Measurements from ENCODE around the gene SNAPC5. TPM values are rescaled to one million over a fixed set of nuclear protein-coding genes. Genes with fewer than 3 reads are reported as not detected.
"Not testable (repeated sequence)": the region's sequence is repeated elsewhere in the genome, so short reads cannot be mapped to it uniquely, and the experiment has no call there.

SNAPC5 gene
- polyA plus RNA-seq, 1 experiment, result 31.3 TPM

DNA sequence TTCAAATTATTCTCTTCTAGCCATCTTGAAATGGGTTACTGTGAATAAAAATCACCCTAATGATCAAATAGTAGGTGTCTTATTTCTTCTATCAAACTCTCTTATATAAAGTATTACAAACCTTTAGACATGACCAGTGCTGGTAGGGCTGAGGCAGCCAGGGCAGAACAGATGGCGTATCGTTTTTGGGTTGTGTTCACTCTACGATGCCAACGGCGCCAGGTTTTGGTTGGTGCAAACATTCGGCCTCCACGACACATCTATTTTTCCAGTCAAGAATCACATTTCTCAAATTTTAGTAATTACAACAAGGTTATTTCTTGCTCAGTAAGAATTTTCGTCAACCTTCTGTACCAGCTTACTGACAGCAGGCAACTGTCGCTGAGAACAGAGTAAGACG is 4.9 kb upstream of the SNAPC5 start:
- H3K4me3 ChIP-seq (ENCODE audit: low read depth, low read length), result peak overlapping the region; percentile 97
- ChIA-PET POLR2A (no interaction called here), CTCF (no interaction called here)
- no peaks in the 10 kb centered on the region for H3K27me3 ChIP-seq (ENCODE audit: control insufficient read depth, insufficient read depth, low read length)
- TF ChIP-seq CTCF (IDR thresholded peaks at IDR 0.05; ENCODE audit: low read depth, low read length), result no peak
- H3K27ac ChIP-seq (ENCODE audit: low read depth, low read length), result no peak overlapping the region
- H3K9me3 ChIP-seq (ENCODE audit: control insufficient read depth, insufficient read depth, low read length), result no peaks in the 10 kb centered on the region
- DNase-seq (ENCODE audit: low read depth, low spot score), result no peak

- H3K9me3 ChIP-seq (ENCODE audit: control insufficient read depth, insufficient read depth, low read length); H3K27me3 ChIP-seq (ENCODE audit: control insufficient read depth, insufficient read depth, low read length); POLR2A ChIA-PET; H3K4me3 ChIP-seq (ENCODE audit: low read depth, low read length); H3K27ac ChIP-seq (ENCODE audit: low read depth, low read length); DNase-seq (ENCODE audit: low read depth, low spot score): not testable (repeated sequence)
- CTCF ChIA-PET, result interaction anchor here (1.1 kb wide), 1 partner anchor 114 kb away, joined by 6 read pairs; the partner anchor contains the start of gene MAP2K1
Observed at GRCh38 chr15:66500346-66500745, 2.8 kb upstream of the SNAPC5 start.

DNA sequence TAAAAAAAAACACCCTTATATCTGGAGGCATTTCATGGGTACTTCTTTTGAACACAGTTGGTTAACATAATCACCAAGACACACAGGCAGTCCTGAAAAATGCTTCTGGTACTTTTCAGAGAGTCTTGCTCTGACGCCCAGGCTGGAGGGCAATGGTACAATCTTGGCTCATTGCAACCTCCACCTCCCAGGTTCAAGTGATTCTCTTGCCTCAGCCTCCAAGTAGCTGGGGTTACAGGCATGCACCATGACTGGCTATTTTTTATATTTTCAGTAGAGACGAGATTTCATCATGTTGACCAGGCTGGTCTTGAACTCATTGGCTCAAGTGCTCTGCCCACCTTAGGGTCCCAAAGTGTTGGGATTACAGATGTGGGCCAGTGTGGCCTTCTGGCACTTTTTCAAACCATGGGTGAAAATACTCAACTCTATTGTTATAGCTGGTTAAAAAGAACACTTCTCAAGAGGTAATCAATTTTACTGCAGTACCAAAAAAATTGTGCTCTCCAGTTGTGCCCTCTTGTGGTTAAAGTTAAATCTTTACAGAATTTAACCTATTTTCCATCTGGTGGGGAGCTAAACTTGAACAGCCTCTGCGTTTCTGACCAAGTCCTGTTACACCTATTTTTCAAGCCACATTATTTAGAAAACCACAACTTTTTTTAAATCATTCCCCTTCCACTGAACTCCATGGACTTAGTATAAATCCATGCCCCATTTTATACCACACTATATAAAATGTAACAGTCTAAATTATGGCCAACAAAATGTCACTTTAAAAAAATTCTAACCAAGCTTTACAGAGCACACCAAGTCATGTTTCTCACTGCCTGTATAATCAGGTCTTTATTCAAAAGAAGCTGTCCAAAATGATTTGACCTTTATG is 1.2 kb upstream of the SNAPC5 start:
- CTCF ChIA-PET, result interaction anchor here (0.6 to 3.8 kb wide), 34 partner anchors 8 to 1604 kb away, joined by 3 to 44 read pairs (median 4); partner anchors contain the start of genes LCTL, MAP2K1 and TIPIN
- Histone ChIP-seq H3K9me3 (ENCODE audit: control insufficient read depth, insufficient read depth, low read length) (no peaks in the 10 kb centered on the region), H3K27me3 (ENCODE audit: control insufficient read depth, insufficient read depth, low read length) (no peaks in the 10 kb centered on the region), H3K27ac (ENCODE audit: low read depth, low read length) (peak overlapping the region; percentile 63), H3K4me3 (ENCODE audit: low read depth, low read length) (no peak overlapping the region)
- POLR2A ChIA-PET, result interaction anchor here (0.8 to 3.5 kb wide), 3 partner anchors 39 to 112 kb away, joined by 3 to 20 read pairs (median 3); partner anchors contain the start of gene MAP2K1
- peak; percentile 57 for TF ChIP-seq CTCF (IDR thresholded peaks at IDR 0.05; ENCODE audit: low read depth, low read length)
- no peak for DNase-seq (ENCODE audit: low read depth, low spot score)

DNA sequence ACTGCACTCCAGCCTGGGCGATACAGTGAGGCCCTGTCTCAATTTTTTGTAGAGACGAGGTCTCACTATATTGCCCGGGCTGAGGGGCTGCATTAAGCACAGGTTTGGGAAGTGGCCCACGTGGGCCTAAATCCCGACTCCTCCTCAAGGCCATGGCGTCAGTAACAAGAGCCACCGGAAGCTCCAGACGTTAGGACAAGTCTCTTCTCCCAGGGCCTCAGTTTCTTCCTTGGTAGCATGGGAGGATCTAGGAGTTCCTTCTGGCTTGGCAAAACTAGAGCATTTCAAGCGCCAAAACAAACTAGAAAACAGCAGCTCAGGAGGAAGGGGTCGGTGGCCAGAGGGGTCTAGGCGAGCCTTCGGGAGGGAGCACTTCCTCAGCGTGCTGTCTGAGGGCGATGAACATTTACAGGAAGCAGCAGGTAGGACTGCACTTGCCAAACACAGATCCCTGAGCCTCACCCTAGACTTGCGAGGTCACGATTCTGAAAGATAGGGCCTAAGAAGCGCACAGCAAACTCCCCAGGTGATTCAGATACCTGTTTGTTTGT is 536 bp downstream of the SNAPC5 start:
- Histone ChIP-seq H3K27ac (ENCODE audit: low read depth, low read length) (peak overlapping the region; percentile 47), H3K27me3 (ENCODE audit: control insufficient read depth, insufficient read depth, low read length) (no peaks in the 10 kb centered on the region), H3K4me3 (ENCODE audit: low read depth, low read length) (peak overlapping the region; percentile 97), H3K9me3 (ENCODE audit: control insufficient read depth, insufficient read depth, low read length) (no peaks in the 10 kb centered on the region)
- DNase-seq (ENCODE audit: low read depth, low spot score), result no peak
- no peak for TF ChIP-seq CTCF (IDR thresholded peaks at IDR 0.05; ENCODE audit: low read depth, low read length)
- CTCF ChIA-PET, result interaction anchor here (0.9 to 3.8 kb wide), 17 partner anchors 8 to 885 kb away, joined by 3 to 44 read pairs (median 6); partner anchors contain the start of genes INTS14 and MAP2K1
- POLR2A ChIA-PET, result interaction anchor here (0.9 to 3.5 kb wide), 2 partner anchors 69 to 110 kb away, joined by 3 to 20 read pairs; partner anchors contain the start of genes LCTL and MAP2K1

GRCh38 chr15:66494262-66494661 is 3.3 kb downstream of the SNAPC5 start:
- TF ChIP-seq CTCF (IDR thresholded peaks at IDR 0.05; ENCODE audit: low read depth, low read length), result no peak
- Histone ChIP-seq H3K9me3 (ENCODE audit: control insufficient read depth, insufficient read depth, low read length) (no peaks in the 10 kb centered on the region), H3K4me3 (ENCODE audit: low read depth, low read length) (no peak overlapping the region), H3K27ac (ENCODE audit: low read depth, low read length) (no peak overlapping the region), H3K27me3 (ENCODE audit: control insufficient read depth, insufficient read depth, low read length) (no peaks in the 10 kb centered on the region)
- DNase-seq (ENCODE audit: low read depth, low spot score), result no peak
- CTCF ChIA-PET, result interaction anchor here (0.5 kb wide), 2 partner anchors 24 to 107 kb away, joined by 3 to 4 read pairs; partner anchors contain the start of gene MAP2K1
- POLR2A ChIA-PET, result no interaction called here

All from AG04450 (cell line).